Keratinocyte (primary cell): ENCODE results near the gene H1-8. TPM values are rescaled to one million over a fixed set of nuclear protein-coding genes. Genes with fewer than 3 reads are reported as not detected.

Experiments
- DNase-seq: peaks from one replicate; pipeline ENCODE4 v3.0.0-alpha.2; 2011; ENCODE audit warnings: low read depth, missing footprints, low spot score
- FAIRE-seq: peaks from 2 replicates; lab custom pipeline; 2011; peaks lifted over from hg19 to GRCh38; lab: Jason Lieb, UNC
- H2AFZ ChIP-seq: 2 replicates; pipeline ENCODE4 v1.6.0; 2012; ENCODE audit warnings: low read length, control low read depth, inconsistent platforms; ENCODE audit not compliant: control insufficient read depth
- H3K27ac ChIP-seq: 2 replicates; pipeline ENCODE4 v1.5.1; 2011; ENCODE audit warnings: low read length; ENCODE audit not compliant: control insufficient read depth, insufficient read depth
- H3K27me3 ChIP-seq: 3 replicates; pipeline ENCODE4 v1.6.0; 2011; ENCODE audit warnings: low read length; ENCODE audit not compliant: control insufficient read depth, insufficient read depth; ENCODE audit errors: extremely low read depth
- H3K36me3 ChIP-seq, 2 experiments: 2 replicates in 1 of 2; 3 replicates in 1 of 2; pipeline ENCODE4 v1.5.1; 2011; ENCODE audit warnings: low read length in 2 of 2, mild to moderate bottlenecking in 1 of 2; ENCODE audit not compliant: control insufficient read depth in 2 of 2, insufficient read depth in 2 of 2; ENCODE audit errors: extremely low read depth in 1 of 2
- H3K4me1 ChIP-seq: 3 replicates; pipeline ENCODE4 v1.5.1; 2011; ENCODE audit warnings: low read length; ENCODE audit not compliant: control insufficient read depth, insufficient read depth; ENCODE audit errors: extremely low read depth
- H3K4me2 ChIP-seq: 3 replicates; pipeline ENCODE4 v1.6.0; 2011; ENCODE audit warnings: low read depth, low read length; ENCODE audit not compliant: control insufficient read depth, insufficient read depth; ENCODE audit errors: extremely low read depth
- H3K4me3 ChIP-seq, 3 experiments: fragments of 200-600 bp in 1 of 3; sonication (generic) in 1 of 3; 2 replicates in 2 of 3; 3 replicates in 1 of 3; pipeline ENCODE4 v1.5.1; 2011 to 2016; ENCODE audit warnings: low read length in 3 of 3, mild to moderate bottlenecking in 3 of 3, control low read depth in 2 of 3, inconsistent platforms in 1 of 3, low read depth in 1 of 3, mixed read lengths in 1 of 3, mixed run types in 1 of 3, moderate library complexity in 1 of 3; ENCODE audit not compliant: control insufficient read depth in 2 of 3, insufficient read depth in 2 of 3; ENCODE audit errors: extremely low read depth in 1 of 3
- H3K79me2 ChIP-seq: 2 replicates; pipeline ENCODE4 v1.6.0; 2012; ENCODE audit warnings: low read length; ENCODE audit not compliant: control insufficient read depth, insufficient read depth
- H3K9ac ChIP-seq: 3 replicates; pipeline ENCODE4 v1.6.0; 2011; ENCODE audit warnings: low read length; ENCODE audit not compliant: control insufficient read depth, insufficient read depth; ENCODE audit errors: extremely low read depth
- H3K9me1 ChIP-seq: 3 replicates; pipeline ENCODE4 v1.6.0; 2011; ENCODE audit warnings: low read length; ENCODE audit not compliant: control insufficient read depth, insufficient read depth; ENCODE audit errors: extremely low read depth
- H3K9me3 ChIP-seq: 2 replicates; pipeline ENCODE4 v1.5.1; 2012; ENCODE audit warnings: low read depth, low read length; ENCODE audit not compliant: control insufficient read depth
- H4K20me1 ChIP-seq: 3 replicates; pipeline ENCODE4 v1.6.0; 2011; ENCODE audit warnings: low read length; ENCODE audit not compliant: control insufficient read depth, insufficient read depth; ENCODE audit errors: extremely low read depth
- CTCF ChIP-seq, 3 experiments: IDR thresholded peaks in 1 of 3; conservative IDR thresholded peaks in 1 of 3; optimal IDR thresholded peaks in 1 of 3; 2 replicates in 2 of 3; 3 replicates in 1 of 3; pipeline versions ENCODE3 to v1.5.1; 2011; ENCODE audit warnings: low read length in 3 of 3, mild to moderate bottlenecking in 3 of 3, moderate library complexity in 2 of 3, control low read depth in 1 of 3, inconsistent platforms in 1 of 3; ENCODE audit not compliant: insufficient read depth in 2 of 3; ENCODE audit errors: extremely low read depth in 1 of 3
- EZH2 ChIP-seq: IDR thresholded peaks from one replicate; pipeline ENCODE4 v1.6.1; 2012; ENCODE audit warnings: inconsistent platforms, mild to moderate bottlenecking, low read length, moderate library complexity
- dilution Hi-C: fragments of 300-500 bp; cut with MboI; formaldehyde crosslinking; loops from one replicate; pipeline ENCODE4 v1.7.0; 2020; ENCODE audit warnings: low sequenced_read_pairs; ENCODE audit not compliant: extremely low pct_ligation_motif_present
- polyA plus RNA-seq, 5 experiments: library from polyadenylated mRNA; depleted of rRNA in 3 of 5; stranded (reverse) in 3 of 5; stranded (forward) in 1 of 5; unstranded in 1 of 5; fragments of >200 nt; gene quantifications; 1 replicate in 1 of 5; 2 replicates in 3 of 5; 3 replicates in 1 of 5; pipeline versions ENCODE4 v1.2.1 to v1.2.3, GENCODE V29; 2011 to 2012; ENCODE audit warnings: missing spikeins in 2 of 5, low read depth in 1 of 5, low replicate concordance in 1 of 5
- small RNA-seq, 3 experiments: library from RNA; depleted of rRNA; stranded (forward); fragments of <200 nt; gene quantifications; one replicate each; pipeline ENCODE3, GENCODE V24; 2012; ENCODE audit warnings: low read depth in 3 of 3, low replicate concordance in 1 of 3; ENCODE audit not compliant: insufficient read length in 3 of 3

H1-8 gene
- polyA plus RNA-seq, 1 donor (not counting 4 experiments of a cell fraction or from before 2014, with no cell fraction given): not detected

DNA sequence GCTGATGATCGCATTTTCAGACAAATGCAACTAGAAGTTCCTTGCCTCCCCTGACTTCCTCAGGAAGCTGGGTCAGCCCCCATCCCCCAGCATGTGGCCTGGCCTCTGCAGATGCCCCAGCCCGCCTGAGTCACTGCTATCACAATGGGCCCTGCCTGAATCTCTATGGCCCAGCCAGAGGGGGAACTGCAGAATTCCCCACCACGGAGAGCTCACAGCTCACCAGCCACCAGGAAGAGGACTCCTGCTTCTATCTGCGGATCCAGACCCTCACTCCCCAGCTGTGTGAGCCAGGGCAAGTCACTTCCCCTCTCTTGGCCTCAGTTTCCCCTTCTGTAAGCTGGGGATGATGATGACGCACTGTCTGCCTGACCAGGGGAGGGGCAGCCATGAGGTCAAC is 56.6 kb downstream of the H1-8 start:
- Histone ChIP-seq H3K9me1 (no peaks in the 10 kb centered on the region), H2AFZ (no peak overlapping the region), H3K27ac (no peak overlapping the region), H3K4me2 (no peak overlapping the region), H3K36me3 (no peaks in the 10 kb centered on the region), H3K79me2 (no peaks in the 10 kb centered on the region), H3K27me3 (peaks cover 15% of the 10 kb centered on the region), H3K9ac (no peak overlapping the region), H3K9me3 (no peaks in the 10 kb centered on the region), H3K4me3 (no peak overlapping the region), H4K20me1 (peaks cover 2% of the 10 kb centered on the region), H3K4me1 (no peaks in the 10 kb centered on the region)
- dilution Hi-C loops: no loop called here
- TF ChIP-seq EZH2: no peak
- TF ChIP-seq CTCF (optimal IDR thresholded peaks at IDR 0.05 in 1 of 3, IDR thresholded peaks at IDR 0.05 in 1 of 3, conservative IDR thresholded peaks at IDR 0.05 in 1 of 3; ENCODE audit: extremely low read depth in 1 of 3, insufficient read depth in 2 of 3, low read length in 3 of 3): no peak
- FAIRE-seq: no peak
- DNase-seq: no peak

DNA sequence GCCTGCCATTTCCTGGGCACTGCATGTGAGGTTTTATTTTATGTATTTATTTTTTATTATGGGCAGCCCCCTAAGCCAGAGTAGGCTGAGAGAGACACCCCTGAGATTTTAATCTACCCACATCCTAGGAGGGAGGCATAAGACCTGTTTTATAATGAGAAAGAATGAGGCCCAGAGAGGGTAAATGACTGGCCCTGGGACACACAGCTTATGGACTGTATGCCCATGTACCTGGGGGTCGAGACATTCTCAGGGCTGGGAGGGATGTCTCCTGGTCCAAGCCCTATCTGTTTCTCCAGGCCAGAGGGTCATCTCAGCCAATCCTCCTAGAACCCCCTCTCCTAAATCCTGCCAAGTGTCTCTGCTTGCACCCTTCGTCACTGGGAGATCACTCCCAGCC is 57.4 kb downstream of the H1-8 start:
- dilution Hi-C loops: no loop called here
- DNase-seq (no peak), FAIRE-seq (no peak)
- H3K27me3 ChIP-seq: peaks cover 21% of the 10 kb centered on the region
- no peak overlapping the region for H3K4me3 ChIP-seq
- TF ChIP-seq CTCF (optimal IDR thresholded peaks at IDR 0.05 in 1 of 3, IDR thresholded peaks at IDR 0.05 in 1 of 3, conservative IDR thresholded peaks at IDR 0.05 in 1 of 3; ENCODE audit: extremely low read depth in 1 of 3, insufficient read depth in 2 of 3, low read length in 3 of 3): no peak
- TF ChIP-seq EZH2: no peak
- no peaks in the 10 kb centered on the region for H3K9me1 ChIP-seq
- no peaks in the 10 kb centered on the region for H3K9me3 ChIP-seq
- no peaks in the 10 kb centered on the region for H3K4me1 ChIP-seq
- no peak overlapping the region for H3K27ac ChIP-seq
- H3K9ac ChIP-seq: no peak overlapping the region
- no peaks in the 10 kb centered on the region for H3K36me3 ChIP-seq
- H3K4me2 ChIP-seq: no peak overlapping the region
- no peaks in the 10 kb centered on the region for H3K79me2 ChIP-seq
- no peak overlapping the region for H2AFZ ChIP-seq
- H4K20me1 ChIP-seq: peaks cover 3% of the 10 kb centered on the region

Small RNAs within 50 kb of the gene (small RNA-seq; reads per million reads assigned to genes)
- 0 reads per million in 3 experiments for gene RN7SL752P

Other genes with a start within 250 kb of the H1-8 start
- gene EFCAB12, start 114.5 kb upstream of the H1-8 start, polyA plus RNA-seq: 0.17 to 0.42 TPM (median 0.34 TPM) in 3 replicates
- gene MBD4, start 103.2 kb upstream of the H1-8 start, polyA plus RNA-seq: 20.3 to 35.0 TPM (median 24.3 TPM) in 3 replicates
- 6.2 to 7.1 TPM (median 6.5 TPM) in 3 replicates for gene IFT122, start 103.0 kb upstream of the H1-8 start, polyA plus RNA-seq
- gene RHO, start 14.5 kb upstream of the H1-8 start, polyA plus RNA-seq: not detected in 3 replicates
- 0.09 to 0.36 TPM (median 0.25 TPM) in 3 replicates for gene PLXND1, start 63.5 kb downstream of the H1-8 start, polyA plus RNA-seq